GM21515 (cell line): Measurements from ENCODE around the gene ABHD16B.
"Not testable (repeated sequence)": the region's sequence is repeated elsewhere in the genome, so short reads cannot be mapped to it uniquely, and the experiment has no call there.

Source experiments
- ATAC-seq: cut with Tn5 transposase; IDR thresholded peaks from one replicate; pipeline ENCODE4 v1.9.1; 2021; ENCODE audit not compliant: unreplicated experiment

The ABHD16B gene

GRCh38 chr20:63854069-63854765, 7.1 kb upstream of the ABHD16B start:
- ATAC-seq: no peak

- no peak for ATAC-seq
Measured at GRCh38 chr20:63854766-63855362, 6.4 kb upstream of the ABHD16B start.

DNA sequence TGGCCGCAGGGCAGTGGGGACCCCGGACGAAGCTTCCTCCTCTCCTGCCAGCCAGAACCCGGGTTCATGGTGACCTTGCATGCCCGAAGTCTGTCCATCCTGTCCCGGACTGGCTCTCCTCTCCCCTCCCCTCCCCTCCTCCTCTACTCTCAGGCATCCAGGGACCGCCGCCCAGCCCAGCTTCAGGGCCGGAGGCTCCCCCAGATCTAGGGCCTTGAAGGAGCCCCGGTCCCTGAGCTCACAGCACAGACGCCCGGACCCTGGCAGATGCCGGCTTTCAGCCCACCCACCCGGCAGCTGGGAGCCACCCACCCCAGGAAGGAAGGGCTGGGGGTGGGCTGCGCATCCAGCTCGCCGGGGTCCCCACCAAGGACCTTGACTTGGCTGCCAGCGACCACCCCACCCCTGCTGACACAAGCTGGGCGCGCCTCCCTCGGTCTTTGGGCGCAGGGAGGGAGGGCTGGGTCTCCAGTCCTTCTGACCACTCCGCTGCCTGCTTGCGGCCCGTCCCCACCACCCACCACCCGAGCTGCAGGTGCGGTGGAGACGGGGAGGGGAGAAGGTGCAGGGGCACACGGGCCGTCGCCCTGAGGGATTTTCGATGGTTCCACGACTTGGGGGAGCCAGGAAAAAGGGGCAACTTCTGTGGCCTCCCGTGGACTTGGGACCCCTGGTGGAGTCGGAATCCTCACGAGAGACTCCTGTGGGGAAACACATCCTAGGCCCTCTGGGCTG, 5.8 kb upstream of the ABHD16B start:
- no peak for ATAC-seq

- ATAC-seq: no peak
Measured at GRCh38 chr20:63856098-63856511, 5.2 kb upstream of the ABHD16B start.

- no peak for ATAC-seq
Measured at GRCh38 chr20:63857764-63858392, 3.4 kb upstream of the ABHD16B start.

DNA sequence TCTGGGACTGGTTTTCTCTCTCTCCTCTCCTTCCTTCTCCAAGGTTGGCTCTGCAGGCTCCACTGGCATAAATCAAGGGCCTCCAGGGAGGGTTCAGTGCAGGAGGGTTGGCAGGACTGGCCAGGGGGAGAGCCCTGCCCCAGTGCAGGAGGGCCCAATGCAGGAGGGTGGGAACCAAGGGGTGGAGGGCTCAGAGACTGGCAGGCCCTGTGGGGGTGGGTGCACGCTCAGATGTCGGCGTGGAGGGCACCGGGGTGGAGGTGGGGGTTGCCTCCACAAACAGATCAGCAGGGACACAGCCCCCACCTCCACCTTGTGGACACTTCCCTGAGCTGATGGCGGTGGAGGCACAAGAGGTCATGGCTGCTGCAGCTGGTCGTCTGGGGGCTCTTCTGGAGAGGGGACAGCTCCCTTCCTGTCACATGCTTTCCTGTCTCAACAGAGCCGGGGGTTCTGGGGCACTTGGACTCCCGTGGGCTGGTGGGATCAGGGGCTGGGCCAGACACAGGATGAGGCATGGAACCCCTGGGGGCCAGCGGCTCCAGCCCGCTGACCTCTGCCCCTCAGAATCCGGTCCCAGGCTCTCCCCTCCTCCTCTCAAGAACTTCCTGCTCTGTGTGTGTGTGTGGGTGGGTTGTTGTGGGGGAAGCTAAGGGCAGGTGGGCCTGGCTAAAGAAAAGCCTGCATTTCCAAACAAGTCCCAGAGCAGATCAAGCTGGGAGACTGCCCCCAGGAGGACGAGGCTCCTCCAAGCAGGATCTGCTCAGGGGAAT, 2.7 kb upstream of the ABHD16B start:
- no peak for ATAC-seq

DNA sequence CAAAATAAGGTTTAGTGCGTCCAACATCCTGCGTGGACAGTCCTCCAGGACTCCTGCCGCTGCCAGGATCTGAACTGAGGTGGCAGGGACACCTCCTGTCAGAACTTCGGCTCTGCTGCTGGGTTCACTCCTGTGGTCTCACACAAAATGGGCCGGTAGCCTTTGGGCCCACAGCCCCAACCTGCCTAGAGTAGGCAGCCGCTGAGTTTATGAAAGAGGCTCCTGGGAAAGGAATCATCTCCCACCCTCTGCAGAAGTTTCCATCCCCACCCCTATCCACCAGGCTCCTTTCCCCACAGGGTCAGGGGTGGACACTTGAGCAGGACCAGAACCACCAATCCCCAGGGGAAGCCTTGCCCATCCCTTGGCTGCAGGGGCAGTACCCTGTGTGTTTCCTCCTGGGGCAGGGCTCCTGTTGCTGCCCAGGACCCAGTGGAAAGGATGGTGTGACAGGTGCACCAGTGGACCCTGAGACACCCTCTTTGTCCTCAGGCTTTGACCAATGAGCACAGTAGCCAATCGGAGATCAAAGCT, 2.1 kb upstream of the ABHD16B start:
- no peak for ATAC-seq

DNA sequence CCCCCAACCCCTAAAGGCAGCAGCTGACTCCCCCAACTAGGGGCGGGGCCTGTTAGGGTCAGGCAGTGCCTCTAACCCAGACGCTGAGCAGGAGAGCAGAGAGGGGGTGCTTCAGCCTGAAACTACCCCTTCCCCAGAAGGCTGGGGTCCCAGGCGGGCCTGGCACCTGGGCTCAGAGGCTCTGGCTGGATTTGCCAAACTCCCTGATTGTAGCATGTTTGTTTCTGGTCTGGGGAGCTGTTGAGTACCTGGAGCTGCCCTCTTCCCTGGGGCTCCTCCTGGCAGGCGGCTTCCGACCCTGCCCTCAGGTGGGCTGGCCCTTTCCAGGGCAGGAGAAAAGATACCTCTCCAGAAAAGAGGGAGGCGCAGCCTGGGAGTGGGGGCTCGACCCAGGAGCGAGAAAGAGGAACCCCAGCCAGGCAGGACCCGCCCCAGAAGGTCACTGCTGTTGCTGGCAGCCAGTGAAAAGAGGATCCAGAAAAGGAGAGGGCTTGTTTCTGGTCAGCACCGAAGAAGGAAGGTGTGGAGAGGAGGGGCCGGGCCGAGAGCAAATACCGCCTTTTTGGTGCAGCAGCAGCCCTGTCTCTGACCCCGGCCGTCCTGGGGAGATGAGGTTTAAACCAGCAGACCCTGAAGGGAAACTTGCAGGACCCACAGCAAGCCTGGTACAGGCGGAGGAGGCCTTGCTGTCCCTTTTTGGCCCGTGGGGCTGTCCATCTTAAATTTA, 810 bp upstream of the ABHD16B start:
- ATAC-seq: no peak

DNA sequence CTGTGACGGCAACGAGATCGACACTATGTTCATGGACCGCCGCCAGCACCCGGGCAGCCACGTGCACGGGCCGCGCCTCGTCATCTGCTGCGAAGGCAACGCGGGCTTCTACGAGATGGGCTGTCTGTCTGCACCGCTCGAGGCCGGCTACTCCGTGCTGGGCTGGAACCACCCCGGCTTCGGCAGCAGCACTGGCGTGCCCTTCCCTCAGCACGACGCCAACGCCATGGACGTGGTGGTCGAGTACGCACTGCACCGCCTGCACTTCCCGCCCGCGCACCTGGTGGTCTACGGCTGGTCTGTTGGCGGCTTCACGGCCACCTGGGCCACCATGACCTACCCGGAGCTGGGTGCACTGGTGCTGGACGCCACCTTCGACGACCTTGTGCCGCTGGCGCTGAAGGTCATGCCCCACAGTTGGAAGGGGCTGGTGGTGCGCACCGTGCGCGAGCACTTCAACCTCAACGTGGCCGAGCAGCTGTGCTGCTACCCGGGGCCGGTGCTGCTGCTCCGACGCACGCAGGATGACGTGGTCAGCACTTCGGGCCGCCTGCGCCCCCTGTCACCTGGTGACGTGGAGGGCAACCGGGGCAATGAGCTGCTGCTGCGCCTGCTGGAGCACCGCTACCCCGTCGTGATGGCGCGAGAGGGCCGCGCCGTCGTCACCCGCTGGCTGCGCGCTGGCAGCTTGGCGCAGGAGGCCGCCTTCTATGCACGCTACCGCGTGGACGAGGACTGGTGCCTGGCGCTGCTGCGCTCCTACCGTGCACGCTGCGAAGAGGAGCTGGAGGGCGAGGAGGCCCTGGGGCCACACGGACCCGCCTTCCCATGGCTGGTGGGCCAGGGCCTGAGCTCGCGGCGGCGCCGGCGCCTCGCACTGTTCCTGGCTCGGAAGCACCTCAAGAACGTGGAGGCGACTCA, 943 bp downstream of the ABHD16B start:
- ATAC-seq: no peak

DNA sequence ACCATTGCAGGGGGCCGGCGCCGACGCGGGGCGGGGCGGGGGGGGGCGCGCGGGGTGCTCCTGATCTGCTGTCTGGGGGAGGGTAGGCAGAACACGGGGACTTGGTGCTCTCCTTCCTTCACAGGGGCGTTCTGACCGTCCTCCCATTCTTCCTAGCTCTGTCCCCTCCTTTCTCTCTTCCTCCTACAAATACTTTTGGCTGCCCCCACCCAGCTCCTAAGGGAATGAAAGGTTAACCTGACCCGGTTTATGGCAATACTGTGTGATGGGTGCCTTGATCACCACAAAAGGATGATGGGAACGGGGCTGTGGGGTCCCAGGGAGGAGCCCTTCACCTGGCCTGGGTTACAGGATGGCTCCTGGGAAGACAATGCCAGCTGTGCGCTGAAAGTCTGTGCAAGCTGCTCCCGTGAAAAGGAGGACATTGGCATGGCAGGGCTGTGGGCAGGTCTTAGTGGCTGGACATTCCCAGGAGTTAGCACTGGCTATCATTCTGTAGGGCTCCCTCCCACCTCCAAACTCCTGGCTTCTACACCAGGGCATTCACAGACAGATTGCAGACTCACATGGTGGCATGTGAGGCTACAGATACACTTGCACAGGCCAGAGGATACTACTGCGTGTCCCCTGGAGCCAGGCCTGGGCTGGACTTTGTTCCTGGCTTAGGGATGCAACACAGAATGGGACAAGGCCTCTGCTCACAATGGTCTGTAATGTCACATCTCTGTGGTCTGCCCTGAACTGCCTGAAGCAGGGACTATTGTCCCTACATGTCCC, 1.9 kb downstream of the ABHD16B start:
- no peak for ATAC-seq

DNA sequence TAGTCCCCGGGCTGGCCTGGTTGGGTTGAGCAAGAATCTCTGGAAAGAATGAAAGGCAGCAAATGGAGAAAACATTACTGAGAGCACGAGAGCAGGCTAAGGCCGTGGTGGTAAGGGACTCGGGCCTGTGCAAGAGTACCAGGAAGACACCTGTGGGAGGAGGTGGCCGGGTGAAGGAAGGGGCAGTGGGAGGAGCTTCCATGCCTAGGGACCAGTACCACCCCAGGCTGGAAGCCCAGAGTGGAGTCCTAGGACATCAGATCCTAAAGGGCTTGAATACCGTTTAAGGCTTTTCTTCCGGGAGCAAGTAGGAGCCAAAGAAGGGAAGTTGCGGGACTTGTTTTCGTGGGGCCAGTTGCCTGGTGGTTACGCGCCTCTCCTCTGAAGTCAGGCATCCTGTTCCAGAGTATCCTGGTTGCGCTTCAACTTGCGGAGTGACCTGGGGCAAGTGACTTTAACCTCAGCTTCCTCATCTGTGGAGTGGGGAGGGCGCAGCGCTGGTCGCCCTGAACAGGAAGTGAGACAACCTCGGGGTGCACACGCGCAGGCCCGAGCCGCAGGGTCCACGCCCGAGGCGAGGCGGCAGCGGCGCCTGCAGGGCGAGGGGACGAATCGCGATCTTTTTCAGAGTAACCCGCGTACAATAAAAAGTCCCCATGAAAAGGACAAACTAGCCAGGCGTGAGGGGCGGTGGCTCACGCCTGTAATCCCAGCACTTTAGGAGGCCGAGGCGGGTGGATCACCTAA, 2.7 kb downstream of the ABHD16B start:
- peak; percentile 73 for ATAC-seq

DNA sequence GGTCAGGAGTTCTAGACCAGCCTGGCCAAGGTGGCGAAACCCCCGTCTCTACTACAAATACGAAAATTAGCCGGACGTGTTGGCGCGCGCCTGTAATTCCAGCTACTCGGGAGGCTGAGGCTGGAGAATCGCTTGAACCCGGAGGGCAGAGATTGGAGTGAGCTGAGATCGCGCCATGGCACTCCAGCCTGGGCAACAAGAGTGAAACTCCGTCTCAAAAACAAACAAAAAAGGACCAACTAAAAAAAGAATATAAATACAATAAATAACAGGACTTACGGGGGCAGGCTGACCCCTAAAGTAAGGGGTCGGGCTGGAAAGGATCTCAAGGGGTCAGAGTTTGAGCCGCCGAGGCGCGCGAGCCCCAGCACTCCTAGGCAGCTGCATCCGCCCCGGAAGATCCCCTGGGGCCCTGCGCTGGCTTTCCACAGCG, 3.3 kb downstream of the ABHD16B start:
- no peak for ATAC-seq

- peak; percentile 61 for ATAC-seq
Measured at GRCh38 chr20:63864978-63865640, 3.8 kb downstream of the ABHD16B start, which contains the start of gene TPD52L2. Gene TPD52L2, plus strand, starts transcription at chr20:63865270. Its CDS starts 96 bp downstream, at chr20:63865366.

DNA sequence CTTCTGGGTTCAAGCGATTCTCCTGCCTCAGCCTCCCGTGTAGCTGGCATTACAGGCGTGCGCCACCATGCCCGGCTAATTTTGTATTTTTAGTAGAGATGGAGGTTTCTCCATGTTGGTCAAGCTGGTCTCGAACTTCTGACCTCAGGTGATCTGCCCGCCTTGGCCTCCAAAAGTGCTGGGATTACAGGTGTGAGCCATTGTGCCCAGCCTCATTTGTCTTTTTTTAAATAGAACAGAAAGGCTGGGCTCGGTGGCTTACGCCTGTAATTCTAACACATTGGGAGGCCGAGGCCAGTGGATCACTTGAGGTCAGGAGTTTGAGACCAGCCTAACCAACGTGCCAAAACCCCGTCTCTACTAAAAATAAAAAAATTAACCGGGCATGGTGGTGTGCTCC, 5.7 kb downstream of the ABHD16B start:
- ATAC-seq: not testable (repeated sequence)

- no peak for ATAC-seq
Measured at GRCh38 chr20:63868264-63868663, 7.0 kb downstream of the ABHD16B start.

DNA sequence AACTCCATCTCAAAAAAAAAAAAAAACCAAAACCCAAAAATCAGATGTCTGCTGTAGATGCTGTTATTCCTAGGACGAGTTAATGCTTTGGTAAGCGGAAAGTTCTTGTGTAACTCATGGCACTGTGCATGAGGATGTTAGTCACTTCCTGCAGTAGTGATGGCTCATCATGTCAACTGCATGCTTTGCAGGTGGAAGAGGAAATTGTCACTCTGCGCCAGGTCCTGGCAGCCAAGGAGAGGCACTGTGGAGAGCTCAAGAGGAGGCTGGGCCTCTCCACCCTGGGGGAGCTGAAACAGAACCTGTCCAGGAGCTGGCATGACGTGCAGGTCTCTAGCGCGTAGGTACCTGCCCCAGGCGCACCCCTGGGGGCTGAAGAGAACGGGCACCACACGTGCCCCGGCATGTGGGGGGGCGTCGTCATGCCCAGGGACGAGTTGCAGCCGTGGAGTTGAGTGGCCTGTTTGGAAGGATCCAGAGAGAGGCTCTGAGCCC, 12.2 kb downstream of the ABHD16B start:
- ATAC-seq: no peak

- ATAC-seq: not testable (repeated sequence)
Measured at GRCh38 chr20:63874241-63874640, 12.9 kb downstream of the ABHD16B start.
